Measurements from ENCODE around the gene CEP126.

Gene CEP126

DNA sequence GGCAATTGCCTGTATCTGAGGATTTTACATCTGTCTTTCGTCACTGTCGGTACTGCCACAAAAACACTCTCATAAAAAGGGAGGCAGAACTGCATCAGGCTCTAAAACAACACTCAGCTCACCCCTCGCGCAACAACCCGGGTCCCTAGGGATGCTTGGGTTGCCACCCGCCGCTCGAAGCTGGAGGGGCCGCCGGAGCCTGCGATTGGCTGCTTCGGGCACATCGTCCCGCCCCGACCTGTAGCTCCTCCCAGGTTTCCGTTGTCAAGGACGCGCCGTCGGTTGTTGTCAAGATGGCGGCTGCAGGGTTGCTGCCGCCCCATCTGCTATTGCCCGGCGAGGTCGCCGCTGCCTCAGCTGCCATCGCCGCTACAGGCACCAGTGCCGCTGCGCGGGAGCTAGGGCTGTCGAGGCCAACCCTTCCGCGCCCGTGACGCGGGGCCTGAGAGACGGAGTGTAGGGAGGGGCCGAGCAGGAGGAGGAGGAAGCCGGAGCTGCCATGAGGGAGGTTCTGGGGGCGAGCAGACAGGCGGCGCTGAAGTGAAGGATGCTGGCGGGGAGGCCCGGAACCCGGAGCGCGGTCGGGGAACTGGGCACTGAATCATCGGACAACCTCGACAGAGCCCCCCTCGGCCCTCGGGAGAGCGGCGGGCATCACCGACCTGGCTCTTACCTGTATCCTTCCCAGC lies at the start of gene CEP126:
TSS of gene CEP126 (plus strand) at position 273 of the 689 bp plus-strand sequence. CDS start at position 548, 275 bp downstream.
- DNase-seq, result peak; percentile 95

DNA sequence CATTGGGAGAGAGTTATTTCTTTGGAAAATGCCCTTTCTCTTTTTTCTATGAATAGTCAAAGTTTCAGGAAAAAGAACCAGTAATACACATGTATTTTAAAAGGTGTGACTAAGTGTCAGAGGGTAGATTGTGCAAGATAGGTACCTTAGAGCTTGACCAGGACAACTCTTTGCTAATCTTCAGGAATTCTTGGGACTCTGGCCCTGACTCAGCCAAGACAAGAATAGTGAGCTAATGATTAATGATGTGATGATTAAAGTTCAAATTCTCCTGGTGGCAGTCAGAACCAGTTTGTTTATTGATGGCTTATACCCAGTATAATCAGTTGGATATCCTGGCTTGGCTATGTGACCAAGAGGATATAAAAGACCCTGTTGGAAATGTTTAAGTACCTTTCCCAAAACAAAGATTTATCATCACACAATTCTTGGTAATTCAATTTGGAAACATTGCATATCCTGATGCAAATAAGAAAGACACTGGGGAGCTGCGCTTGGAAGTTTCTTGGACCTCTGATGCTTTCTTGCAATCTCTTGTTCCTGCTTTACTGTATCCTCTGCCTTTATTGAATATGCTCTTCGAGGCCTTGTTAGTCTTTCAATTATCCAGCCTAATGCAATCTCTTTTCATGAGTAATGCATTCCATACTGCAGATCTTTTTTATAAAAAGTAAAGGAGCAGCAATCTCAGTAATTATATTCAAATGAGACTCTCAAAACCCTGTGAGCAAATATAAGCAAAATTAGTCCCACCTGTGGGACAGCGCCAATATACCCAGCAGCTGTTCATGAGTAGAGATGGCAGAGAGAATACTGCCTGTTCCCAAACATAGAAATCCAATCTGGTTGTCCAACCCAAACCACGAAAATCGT lies 48.0 kb upstream of the CEP126 start:
- no peak for DNase-seq

- DNase-seq, result no peak
Observed at GRCh38 chr11:101867951-101868350, 46.9 kb upstream of the CEP126 start.

- no peak for DNase-seq
Observed at GRCh38 chr11:101870510-101870909, 44.3 kb upstream of the CEP126 start.

DNA sequence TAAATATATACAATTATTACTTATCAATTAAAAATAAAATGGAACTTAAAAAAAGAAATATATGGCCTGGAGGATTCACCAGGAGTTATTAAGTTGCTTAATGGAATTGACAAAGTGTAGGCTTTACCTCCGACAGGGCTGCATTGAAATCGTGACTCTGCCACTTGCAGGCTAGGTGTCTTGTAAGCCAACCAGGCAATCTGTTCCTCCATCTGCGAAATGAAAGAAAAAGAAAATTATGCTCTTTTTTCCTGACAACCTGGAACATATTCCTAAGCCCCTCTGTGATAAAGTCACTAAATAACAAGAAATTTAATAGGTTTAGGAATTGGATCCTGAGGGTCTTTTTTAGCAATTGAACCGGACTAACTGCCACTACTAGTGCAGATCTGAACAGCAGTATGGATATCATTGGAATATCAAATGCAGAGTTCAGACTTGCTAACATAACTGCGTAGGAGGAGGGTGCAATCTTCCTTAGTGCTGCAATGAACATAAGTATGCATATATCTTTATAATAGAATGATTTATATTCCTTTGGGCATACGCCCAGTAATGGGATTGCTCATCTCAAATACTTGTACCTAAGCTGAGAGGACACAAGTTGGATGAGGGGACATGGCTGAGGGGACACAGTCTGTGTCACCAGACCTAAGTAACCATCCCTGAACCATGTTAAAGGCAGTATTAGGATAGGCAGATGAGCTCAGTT lies 42.5 kb upstream of the CEP126 start:
- DNase-seq, result no peak

- peak; percentile 39 for DNase-seq
Observed at GRCh38 chr11:101880222-101880621, 34.6 kb upstream of the CEP126 start.

DNA sequence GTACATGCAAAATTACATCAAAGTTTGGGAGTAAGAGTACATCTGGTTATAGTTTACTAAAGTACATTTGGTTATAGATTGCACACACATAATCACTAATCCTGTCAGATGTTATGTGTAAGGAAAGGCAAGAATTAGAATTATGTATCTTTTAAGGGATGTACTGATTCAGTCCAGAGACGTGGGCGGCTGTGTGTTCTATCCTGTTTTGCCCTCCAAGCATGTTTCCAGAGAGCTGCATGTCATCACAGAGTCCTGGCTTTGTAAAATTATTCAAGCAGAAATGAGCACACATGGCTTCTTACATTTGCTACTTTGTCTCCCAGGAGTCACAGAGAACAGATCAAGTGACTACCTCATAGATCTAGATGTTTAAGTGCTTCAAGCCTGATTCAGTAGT lies 33.2 kb upstream of the CEP126 start:
- DNase-seq, result peak; percentile 3

DNA sequence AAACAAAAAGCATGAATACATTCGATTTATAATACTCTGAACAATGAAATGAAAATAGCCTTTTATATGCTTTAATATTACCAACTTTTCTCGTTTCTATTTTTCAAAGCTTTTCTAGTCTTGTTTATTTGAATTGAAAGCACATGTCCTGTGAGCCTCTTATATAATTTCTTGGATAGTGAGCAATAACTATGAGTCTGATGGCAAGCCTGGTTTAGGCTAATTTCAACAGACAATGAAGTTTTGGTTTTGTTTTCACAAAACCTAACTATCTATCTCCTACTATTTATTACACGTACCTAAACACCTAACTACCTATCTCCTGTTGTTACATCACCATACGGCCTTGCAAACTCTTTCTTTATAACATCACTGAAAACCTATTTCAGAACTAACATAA lies 29.2 kb upstream of the CEP126 start:
- DNase-seq, result no peak

- DNase-seq, result no peak
Observed at GRCh38 chr11:101889767-101890166, 25.0 kb upstream of the CEP126 start.

DNA sequence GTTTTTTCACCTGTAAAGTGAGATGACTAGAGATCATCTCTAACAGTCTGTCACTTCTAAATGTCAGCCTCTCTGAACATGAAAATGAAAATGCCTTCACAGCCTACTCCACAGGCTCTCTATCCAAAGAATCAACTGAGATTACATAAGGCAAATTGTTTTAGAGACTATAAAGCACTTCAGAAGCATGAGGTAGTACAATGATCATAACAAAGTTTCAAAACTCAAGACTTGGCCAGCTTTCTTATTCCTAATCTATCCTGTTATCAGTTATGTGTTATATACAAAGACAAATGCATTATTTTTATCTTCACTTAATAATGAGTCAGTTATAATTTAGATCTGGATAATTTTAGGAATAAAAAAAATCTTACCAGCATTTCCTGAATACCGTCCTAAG lies 20.3 kb upstream of the CEP126 start:
- DNase-seq, result no peak

DNA sequence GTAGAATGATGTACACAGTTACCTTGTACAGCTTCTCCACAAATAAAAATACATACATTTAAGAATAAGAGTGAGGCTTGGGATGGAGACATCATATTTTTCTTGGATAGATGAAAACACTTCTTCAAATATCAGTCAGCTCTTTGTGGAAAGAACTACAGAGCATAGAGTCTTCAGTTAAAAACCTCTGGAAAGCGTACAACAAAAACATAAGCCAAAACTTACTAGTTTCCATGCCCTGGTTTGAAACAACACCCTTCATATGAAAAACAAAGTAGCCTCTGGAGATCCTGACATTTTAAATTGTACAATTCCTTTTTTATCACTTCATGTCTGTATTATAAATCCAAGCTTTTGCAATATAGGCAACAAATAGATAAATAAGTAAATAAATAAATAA lies 7.0 kb upstream of the CEP126 start:
- DNase-seq, result no peak

- DNase-seq, result no peak
Observed at GRCh38 chr11:101909087-101909486, 5.7 kb upstream of the CEP126 start.

- no peak for DNase-seq
Observed at GRCh38 chr11:101912823-101913284, 2.0 kb upstream of the CEP126 start.

- no peak for DNase-seq
Observed at GRCh38 chr11:101913656-101914055, 1.2 kb upstream of the CEP126 start.

DNA sequence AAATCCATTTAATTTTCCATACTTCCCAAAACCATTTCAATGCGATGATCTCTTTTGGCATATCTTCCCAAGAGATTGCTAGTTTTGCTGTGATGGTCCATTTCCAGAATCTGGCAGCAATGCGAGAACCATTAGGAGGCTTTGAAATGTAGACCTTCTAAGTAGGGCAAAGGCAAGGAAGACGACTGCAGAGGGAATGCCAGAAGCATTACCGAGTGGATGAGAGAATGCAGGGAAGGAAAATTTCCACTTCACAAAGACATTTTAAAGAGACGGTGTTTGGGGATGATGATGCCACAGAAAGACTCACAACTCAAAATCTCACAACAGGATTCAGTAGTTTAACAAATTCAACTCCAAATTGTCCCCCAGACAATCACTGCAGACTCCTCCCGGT lies 471 bp upstream of the CEP126 start:
- DNase-seq, result no peak

- peak; percentile 47 for DNase-seq
Observed at GRCh38 chr11:101915791-101916291, 1.0 kb downstream of the CEP126 start.

DNA sequence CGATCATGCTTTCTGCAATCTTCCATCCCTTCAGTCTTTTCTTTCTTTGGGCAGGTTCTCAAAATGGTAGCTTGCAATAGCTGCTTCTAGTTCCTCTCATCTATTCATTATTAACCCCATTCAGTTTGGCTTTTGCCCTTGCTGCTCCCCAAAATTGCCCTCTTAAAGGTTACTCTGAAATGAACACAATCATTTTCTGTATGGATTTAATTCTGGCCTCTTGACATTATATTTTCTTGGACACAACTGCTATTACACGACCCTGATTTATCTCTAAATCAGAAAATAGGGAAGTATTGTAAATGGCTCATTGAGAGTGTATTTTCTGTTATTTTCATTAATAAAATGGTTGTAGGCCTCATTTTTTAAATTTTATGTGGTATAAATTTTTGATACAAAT lies 1.6 kb downstream of the CEP126 start, which contains the start of gene ANGPTL5:
TSS of gene ANGPTL5 (minus strand) at position 101 of the 400 bp plus-strand sequence. CDS start 8,613 bp downstream, outside the sequence.
- DNase-seq, result no peak

- DNase-seq, result peak; percentile 4
Observed at GRCh38 chr11:101917226-101917625, 2.4 kb downstream of the CEP126 start.

DNA sequence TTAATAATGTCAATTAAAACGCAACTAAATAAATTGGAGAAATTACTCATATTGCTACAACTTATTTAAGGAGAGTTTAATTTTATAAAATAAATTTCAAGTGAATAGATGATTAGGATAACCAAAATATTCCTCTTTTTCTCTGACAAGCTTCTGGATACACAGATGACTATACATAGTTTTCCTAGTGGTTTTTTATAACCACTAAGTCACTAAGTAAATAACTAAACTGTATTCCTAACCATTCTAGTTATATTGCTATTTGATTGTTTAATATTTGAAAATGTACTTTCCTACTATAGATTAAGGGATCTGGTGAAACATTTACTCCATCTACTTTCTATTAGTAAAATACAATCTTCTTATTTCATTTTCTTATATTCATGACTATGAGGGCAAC lies 6.2 kb downstream of the CEP126 start:
- no peak for DNase-seq

GRCh38 chr11:101923554-101923953 lies 8.7 kb downstream of the CEP126 start:
- DNase-seq, result peak; percentile 13

DNA sequence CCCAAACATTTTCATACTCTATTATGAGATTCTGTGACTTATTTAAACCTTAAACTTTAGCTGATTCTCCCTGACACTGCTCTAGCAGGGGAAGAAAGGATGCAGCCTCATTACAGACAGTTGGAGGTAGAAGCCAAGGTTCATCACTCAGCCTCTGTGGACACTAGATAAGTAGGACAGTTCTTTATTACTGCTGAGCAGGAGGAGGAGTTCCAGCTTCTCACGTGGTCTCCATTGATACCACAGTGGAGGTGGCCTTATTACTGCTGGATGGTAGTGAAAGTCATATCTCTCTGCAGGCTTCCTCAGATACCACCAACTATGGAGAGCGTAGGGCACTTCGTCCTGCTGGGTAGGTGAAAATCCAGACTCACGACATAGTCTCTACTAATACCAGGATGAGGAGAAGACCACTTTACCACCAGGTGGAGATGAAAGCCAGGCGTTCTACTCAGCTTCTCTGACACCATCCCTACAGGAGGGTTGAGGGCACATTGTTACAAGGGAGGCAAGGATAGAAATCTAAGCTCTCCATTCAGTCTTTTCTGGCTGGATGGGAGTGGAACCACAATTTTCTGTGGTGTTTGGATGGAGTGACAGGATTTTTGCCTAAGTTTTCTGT lies 14.6 kb downstream of the CEP126 start:
- no peak for DNase-seq

DNA sequence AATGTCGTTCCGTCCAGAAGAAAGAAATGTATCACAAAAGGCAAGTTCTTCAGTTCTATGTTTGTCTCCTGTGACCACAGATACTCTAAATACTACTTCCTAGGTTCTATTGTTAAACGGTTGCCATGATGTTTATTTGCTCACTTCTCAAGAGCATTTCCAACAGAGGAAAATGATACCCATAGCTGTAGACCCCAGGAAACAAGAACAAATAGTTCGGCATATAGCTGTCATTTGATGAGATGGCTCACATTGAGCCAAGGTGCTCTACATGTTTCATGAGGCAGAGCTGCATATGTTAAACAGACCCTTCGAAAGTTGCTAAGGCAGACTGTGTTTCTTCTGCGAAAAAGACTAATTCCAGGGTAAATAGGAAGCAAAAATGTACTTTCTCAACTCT lies 16.9 kb downstream of the CEP126 start:
- DNase-seq, result no peak

All from NCI-H2171 treated with DMSO at 0.1 percent for 48 hours (cell line).